Tibial nerve (tissue), 4 donors: ENCODE results near the gene MLX. TPM values are rescaled to one million over a fixed set of nuclear protein-coding genes. Genes with fewer than 3 reads are reported as not detected.

Source experiments
- DNase-seq, 2 donors: peaks; one replicate each; pipeline ENCODE4 v3.0.0-alpha.2; 2019; ENCODE audit warnings: low spot score in 2 of 2
- H3K27ac ChIP-seq, 4 donors: fragments of 200-600 bp; sonication (generic) in 3 of 4; one replicate each; pipeline ENCODE4 v1.5.1; 2017 to 2019; ENCODE audit warnings: mild to moderate bottlenecking in 1 of 4
- H3K27me3 ChIP-seq, 2 donors: fragments of 200-600 bp; sonication (generic) in 1 of 2; one replicate each; pipeline versions ENCODE4 v1.5.1 to v1.6.0; 2017 to 2019
- H3K36me3 ChIP-seq, 3 donors: fragments of 200-600 bp; sonication (generic); one replicate each; pipeline ENCODE4 v1.5.1; 2018 to 2019
- H3K4me1 ChIP-seq, 4 donors: fragments of 200-600 bp; sonication (generic) in 3 of 4; one replicate each; pipeline ENCODE4 v1.5.1; 2017 to 2019
- H3K4me3 ChIP-seq, 4 donors: fragments of 200-600 bp; sonication (generic) in 3 of 4; one replicate each; pipeline ENCODE4 v1.5.1; 2017 to 2019; ENCODE audit warnings: mild to moderate bottlenecking in 1 of 4, moderate library complexity in 1 of 4
- H3K9me3 ChIP-seq, 4 donors: fragments of 200-600 bp; sonication (generic) in 3 of 4; one replicate each; pipeline ENCODE4 v1.5.1; 2017 to 2019
- CTCF ChIP-seq, 5 experiments: fragments of 200-600 bp in 3 of 5; fragments of 450-650 bp in 2 of 5; sonication (generic) in 3 of 5; IDR thresholded peaks; one replicate each; pipeline ENCODE4 v1.5.1; 2016 to 2019; ENCODE audit warnings: antibody characterized with exemption in 5 of 5, mild to moderate bottlenecking in 3 of 5, moderate library complexity in 2 of 5
- EP300 ChIP-seq, 2 donors: sonication (generic); formaldehyde crosslinking; IDR thresholded peaks; one replicate each; pipeline ENCODE4 v1.6.1; 2017; ENCODE audit warnings: antibody characterized with exemption in 2 of 2, mild to moderate bottlenecking in 1 of 2
- POLR2A ChIP-seq, 2 donors: fragments of 450-650 bp; IDR thresholded peaks; one replicate each; pipeline ENCODE4 v1.6.1; 2017; ENCODE audit warnings: antibody characterized with exemption in 2 of 2, mild to moderate bottlenecking in 2 of 2, moderate library complexity in 2 of 2
- WGBS, 2 donors: methylation state at CpG; one replicate each; pipeline ENCODE4 v1.1.5; 2018; 5-methylcytosine and 5-hydroxymethylcytosine counted together
- total RNA-seq, 4 donors: library from RNA; depleted of rRNA; stranded (reverse); fragments of >200 nt; gene quantifications; one replicate each; pipeline ENCODE4 v1.1.0, GENCODE V29; 2016

MLX gene
- total RNA-seq, 4 donors from 2014 or later, result 31.8 to 44.4 (median 39.1) TPM

- TF ChIP-seq POLR2A (IDR thresholded peaks at IDR 0.05) (no peak), CTCF (IDR thresholded peaks at IDR 0.05) (no peak), EP300 (IDR thresholded peaks at IDR 0.05) (no peak)
- Histone ChIP-seq H3K36me3 (peaks cover 7 to 100% (median 60%) of the 10 kb centered on the region in 3 donors), H3K27me3 (no peaks in the 10 kb centered on the region), H3K27ac (no peak overlapping the region), H3K4me1 (peaks cover 0 to 6% (median 0%) of the 10 kb centered on the region in 4 donors), H3K9me3 (no peaks in the 10 kb centered on the region), H3K4me3 (no peak overlapping the region)
- DNase-seq, result no peak
- WGBS, 2 donors, result 78 to 80% methylated on average over 7 of the region's 7 CpGs
These were observed 19.8 kb downstream of the MLX start for GRCh38 chr17:42586514-42587230.

DNA sequence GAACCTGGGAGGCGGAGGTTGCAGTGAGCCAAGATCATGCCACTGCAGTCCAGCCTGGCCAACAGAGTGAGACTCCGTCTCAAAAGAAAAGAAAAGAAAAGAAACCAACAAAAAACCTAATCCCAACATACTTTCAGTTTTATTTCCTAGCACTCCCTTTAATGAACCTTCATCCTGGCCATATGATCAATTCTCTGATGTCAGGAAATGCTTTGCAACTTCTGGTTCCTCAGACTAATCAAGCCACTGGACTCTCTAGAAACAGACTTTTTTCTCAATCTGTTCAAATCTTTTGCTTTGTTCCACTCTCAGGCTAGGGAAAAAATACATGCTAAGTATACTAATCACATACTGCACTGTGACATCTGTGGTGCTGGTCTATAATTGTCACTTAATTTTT is 24.0 kb downstream of the MLX start:
- no peak for TF ChIP-seq EP300 (IDR thresholded peaks at IDR 0.05)
- no peak for TF ChIP-seq POLR2A (IDR thresholded peaks at IDR 0.05)
- no peak for TF ChIP-seq CTCF (IDR thresholded peaks at IDR 0.05)
- no peak overlapping the region for H3K27ac ChIP-seq
- peaks cover 0 to 6% (median 0%) of the 10 kb centered on the region in 4 donors for H3K4me1 ChIP-seq
- WGBS, 2 donors, result 88 to 91% methylated on average over 2 of the region's 2 CpGs
- H3K36me3 ChIP-seq, result peaks cover 5 to 73% (median 27%) of the 10 kb centered on the region in 3 donors
- H3K27me3 ChIP-seq, result no peaks in the 10 kb centered on the region
- DNase-seq, result no peak
- H3K4me3 ChIP-seq, result no peak overlapping the region
- no peaks in the 10 kb centered on the region for H3K9me3 ChIP-seq

DNA sequence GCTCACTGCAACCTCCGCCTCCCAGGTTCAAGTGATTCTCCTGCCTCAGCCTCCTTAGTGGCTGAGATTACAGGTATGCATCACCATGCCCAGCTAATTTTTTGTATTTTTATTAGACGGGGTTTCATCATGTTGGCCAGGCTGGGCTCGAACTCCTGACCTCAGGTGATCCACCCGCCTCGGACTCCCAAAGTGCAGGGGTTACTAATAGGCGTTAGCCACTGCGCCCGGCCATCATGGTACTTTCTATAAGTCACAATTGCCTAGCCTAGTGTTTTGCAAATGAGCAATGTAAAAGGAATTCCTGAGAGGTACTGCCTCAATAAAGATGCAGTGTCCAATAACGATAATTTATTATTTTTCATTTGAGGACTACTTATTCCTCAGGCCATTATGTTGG is 24.5 kb downstream of the MLX start:
- no peak for DNase-seq
- Histone ChIP-seq H3K4me3 (no peak overlapping the region), H3K9me3 (no peaks in the 10 kb centered on the region), H3K36me3 (peaks cover 5 to 68% (median 27%) of the 10 kb centered on the region in 3 donors), H3K4me1 (peaks cover 0 to 6% (median 0%) of the 10 kb centered on the region in 4 donors), H3K27me3 (no peaks in the 10 kb centered on the region), H3K27ac (no peak overlapping the region)
- 87 to 94% methylated on average over 9 of the region's 9 CpGs for WGBS, 2 donors
- no peak for TF ChIP-seq EP300 (IDR thresholded peaks at IDR 0.05)
- no peak for TF ChIP-seq POLR2A (IDR thresholded peaks at IDR 0.05)
- no peak for TF ChIP-seq CTCF (IDR thresholded peaks at IDR 0.05)

- no peak for TF ChIP-seq CTCF (IDR thresholded peaks at IDR 0.05)
- TF ChIP-seq EP300 (IDR thresholded peaks at IDR 0.05), result no peak
- TF ChIP-seq POLR2A (IDR thresholded peaks at IDR 0.05), result no peak
- 80 to 84% methylated on average over 3 of the region's 3 CpGs for WGBS, 2 donors
- DNase-seq, result no peak
- Histone ChIP-seq H3K27me3 (no peaks in the 10 kb centered on the region), H3K4me3 (no peak overlapping the region), H3K27ac (no peak overlapping the region), H3K36me3 (peaks cover 0 to 18% (median 2%) of the 10 kb centered on the region in 3 donors), H3K9me3 (no peaks in the 10 kb centered on the region), H3K4me1 (peaks cover 0 to 10% (median 0%) of the 10 kb centered on the region in 4 donors)
These were observed 29.5 kb downstream of the MLX start for GRCh38 chr17:42596386-42596785.

DNA sequence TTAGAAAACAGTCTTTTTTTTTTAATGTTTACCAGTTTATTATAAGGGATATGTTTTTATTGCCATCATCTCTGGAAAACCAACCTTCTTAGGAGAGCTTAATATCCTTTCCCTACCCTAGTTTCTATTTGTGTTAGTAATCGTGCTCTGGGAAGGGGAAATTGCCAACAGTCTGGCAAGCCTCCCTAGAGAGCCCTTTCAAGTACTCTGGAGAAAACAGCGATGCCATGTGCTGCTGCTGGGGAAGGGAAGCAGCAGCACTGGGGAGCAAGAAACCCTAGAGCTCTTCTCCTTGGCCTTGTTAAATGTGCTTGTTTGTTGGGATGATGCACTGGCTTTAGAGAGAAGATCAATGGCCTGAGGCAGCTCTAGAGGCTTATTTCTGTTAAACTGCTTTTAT is 32.0 kb downstream of the MLX start:
- no peaks in the 10 kb centered on the region for H3K27me3 ChIP-seq
- no peak for DNase-seq
- WGBS, 2 donors, result 54% methylated on average over 2 of the region's 2 CpGs
- peaks cover 0 to 12% (median 0%) of the 10 kb centered on the region in 3 donors for H3K36me3 ChIP-seq
- TF ChIP-seq EP300 (IDR thresholded peaks at IDR 0.05) (no peak), POLR2A (IDR thresholded peaks at IDR 0.05) (no peak), CTCF (IDR thresholded peaks at IDR 0.05) (no peak)
- H3K4me1 ChIP-seq, result peaks cover 0 to 23% (median 0%) of the 10 kb centered on the region in 4 donors
- H3K9me3 ChIP-seq, result no peaks in the 10 kb centered on the region
- no peak overlapping the region for H3K27ac ChIP-seq
- H3K4me3 ChIP-seq, result no peak overlapping the region
